GM12801 (cell line): ENCODE data around the gene SHISA4.

ENCODE experiments used
- TF ChIP-seq, protein P1 (sequence below): IDR thresholded peaks from one replicate; pipeline ENCODE4 v1.5.1; 2011; ENCODE audit warnings: control low read depth; ENCODE audit not compliant: insufficient read length; ENCODE audit errors: extremely low read depth

SHISA4 gene

GRCh38 chr1:201890806-201891450, 2.2 kb downstream of the SHISA4 start:
- TF ChIP-seq, protein P1, sequence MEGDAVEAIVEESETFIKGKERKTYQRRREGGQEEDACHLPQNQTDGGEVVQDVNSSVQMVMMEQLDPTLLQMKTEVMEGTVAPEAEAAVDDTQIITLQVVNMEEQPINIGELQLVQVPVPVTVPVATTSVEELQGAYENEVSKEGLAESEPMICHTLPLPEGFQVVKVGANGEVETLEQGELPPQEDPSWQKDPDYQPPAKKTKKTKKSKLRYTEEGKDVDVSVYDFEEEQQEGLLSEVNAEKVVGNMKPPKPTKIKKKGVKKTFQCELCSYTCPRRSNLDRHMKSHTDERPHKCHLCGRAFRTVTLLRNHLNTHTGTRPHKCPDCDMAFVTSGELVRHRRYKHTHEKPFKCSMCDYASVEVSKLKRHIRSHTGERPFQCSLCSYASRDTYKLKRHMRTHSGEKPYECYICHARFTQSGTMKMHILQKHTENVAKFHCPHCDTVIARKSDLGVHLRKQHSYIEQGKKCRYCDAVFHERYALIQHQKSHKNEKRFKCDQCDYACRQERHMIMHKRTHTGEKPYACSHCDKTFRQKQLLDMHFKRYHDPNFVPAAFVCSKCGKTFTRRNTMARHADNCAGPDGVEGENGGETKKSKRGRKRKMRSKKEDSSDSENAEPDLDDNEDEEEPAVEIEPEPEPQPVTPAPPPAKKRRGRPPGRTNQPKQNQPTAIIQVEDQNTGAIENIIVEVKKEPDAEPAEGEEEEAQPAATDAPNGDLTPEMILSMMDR: no peak

DNA sequence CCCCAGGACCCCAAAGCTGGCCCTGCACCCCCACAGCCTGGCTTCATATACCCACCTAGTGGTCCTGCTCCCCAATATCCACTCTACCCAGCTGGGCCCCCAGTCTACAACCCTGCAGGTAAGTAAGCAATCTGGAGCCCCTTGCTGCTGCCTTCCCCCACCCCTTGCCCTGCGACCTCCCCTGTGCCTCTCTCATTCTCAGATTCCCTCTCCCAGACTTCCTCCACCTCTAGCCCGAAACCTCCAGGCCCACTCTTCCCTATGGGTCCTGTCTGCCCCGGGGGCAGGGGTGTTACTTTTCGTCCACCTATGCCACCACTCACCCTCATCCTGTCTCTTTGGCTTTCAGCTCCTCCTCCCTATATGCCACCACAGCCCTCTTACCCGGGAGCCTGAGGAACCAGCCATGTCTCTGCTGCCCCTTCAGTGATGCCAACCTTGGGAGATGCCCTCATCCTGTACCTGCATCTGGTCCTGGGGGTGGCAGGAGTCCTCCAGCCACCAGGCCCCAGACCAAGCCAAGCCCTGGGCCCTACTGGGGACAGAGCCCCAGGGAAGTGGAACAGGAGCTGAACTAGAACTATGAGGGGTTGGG, 2.9 kb downstream of the SHISA4 start:
- TF ChIP-seq, protein P1: no peak

GRCh38 chr1:201892211-201892610, 3.5 kb downstream of the SHISA4 start:
- TF ChIP-seq, protein P1: no peak

- TF ChIP-seq, protein P1: no peak
Measured at GRCh38 chr1:201893431-201893830, 4.7 kb downstream of the SHISA4 start.

- TF ChIP-seq, protein P1: no peak
Measured at GRCh38 chr1:201894343-201895119, 5.8 kb downstream of the SHISA4 start.

DNA sequence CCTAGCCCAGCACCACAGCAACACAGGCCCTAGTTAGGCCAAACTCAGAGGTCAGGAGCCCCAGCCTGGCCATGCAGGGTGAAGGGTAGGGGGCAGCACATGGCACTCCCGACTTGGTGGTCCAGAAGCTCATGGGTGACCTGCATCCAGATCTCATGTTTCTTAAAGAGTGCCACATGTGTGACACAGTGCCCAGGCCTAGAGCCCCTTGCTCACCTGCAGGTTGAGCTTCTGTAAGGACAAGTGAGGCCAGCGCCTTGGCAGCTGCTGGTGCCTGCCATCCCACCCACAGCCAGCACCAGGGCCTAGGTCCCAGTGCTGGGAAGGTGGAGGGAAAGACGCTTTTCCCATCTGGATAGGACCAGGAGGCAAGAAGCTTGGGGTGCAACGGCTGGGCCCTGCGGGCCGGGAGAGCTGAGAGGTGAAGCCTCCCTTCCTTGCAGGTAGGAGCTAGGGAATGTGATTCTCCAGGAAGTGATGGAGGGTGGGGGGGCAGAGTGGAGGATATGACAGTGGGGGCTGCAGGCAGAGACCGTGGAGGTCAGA, 6.5 kb downstream of the SHISA4 start:
- TF ChIP-seq, protein P1: no peak
